GM12892 (cell line): ENCODE data around the gene ECHS1.

Source experiments
- POLR2A ChIP-seq: IDR thresholded peaks from 2 replicates; pipeline ENCODE4 v1.6.1; 2011; ENCODE audit warnings: low read depth, low read length, control low read depth
- TAF1 ChIP-seq: IDR thresholded peaks from 2 replicates; pipeline ENCODE4 v1.6.1; 2011; ENCODE audit warnings: low read depth, mild to moderate bottlenecking, control low read depth, low read length, borderline replicate concordance

- TF ChIP-seq POLR2A (no peak), TAF1 (no peak)
These were observed 37.0 kb downstream of the ECHS1 start for GRCh38 chr10:133336118-133336576.
